K562 (cell line): Measurements from ENCODE around the gene CDH20. TPM values are rescaled to one million over a fixed set of nuclear protein-coding genes. Genes with fewer than 3 reads are reported as not detected.

ENCODE experiments used
- ATAC-seq: fragments of 200-7000 bp; cut with Tn5 transposase; 3 replicates; pipeline ENCODE4 v1.9.1; 2020; ENCODE audit warnings: moderate library complexity
- BruUV-seq: library from RNA; stranded (reverse); fragments of 400-500 nt; replicated peaks from 2 replicates; lab custom pipeline; 2021; lab: Mats Ljungman, UMichigan
- CTCF ChIA-PET: fragments of 300-600 bp; formaldehyde crosslinking; extraction: SDS; loops from one replicate; lab custom pipeline; 2021; ENCODE audit warnings: low intra/inter-chr PET ratio; lab: Yijun Ruan, JAX
- POLR2A ChIA-PET: fragments of 300-600, 350-650 bp; sonication (Branson Sonifier 250); formaldehyde crosslinking; extraction: SDS; loops from one replicate; lab custom pipeline; 2021; ENCODE audit warnings: antibody characterized with exemption, inconsistent platforms; lab: Yijun Ruan, JAX
- DNase-seq, 4 experiments: peaks; one replicate each; pipeline versions ENCODE4 v3.0.0 to v3.0.0-alpha.2; 2011 to 2018; ENCODE audit warnings: low spot score in 3 of 4, mixed read lengths in 3 of 4; ENCODE audit errors: extremely low read depth in 1 of 4
- FAIRE-seq: peaks from 2 replicates; lab custom pipeline; 2011; peaks lifted over from hg19 to GRCh38; lab: Jason Lieb, UNC
- H2AFZ ChIP-seq: 2 replicates; pipeline ENCODE4 v1.6.0; 2011; ENCODE audit warnings: low read depth, low read length, control low read depth, inconsistent platforms
- H3K27ac ChIP-seq: fragments of 200-600 bp; 3 replicates; pipeline ENCODE4 v1.8.0; 2011; ENCODE audit warnings: low read depth, mild to moderate bottlenecking, control low read depth, inconsistent platforms, low read length, moderate library complexity, mixed read lengths; ENCODE audit errors: extremely low read depth
- H3K27me3 ChIP-seq, 2 experiments: fragments of 300-600 bp in 1 of 2; 2 replicates in 1 of 2; 3 replicates in 1 of 2; pipeline versions ENCODE4 v1.6.0 to v1.8.0; 2011; ENCODE audit warnings: inconsistent platforms in 2 of 2, low read length in 2 of 2, mild to moderate bottlenecking in 1 of 2, mixed read lengths in 1 of 2, moderate library complexity in 1 of 2; ENCODE audit not compliant: control insufficient read depth in 2 of 2, insufficient read depth in 2 of 2
- H3K36me3 ChIP-seq: fragments of 300-600 bp; 3 replicates; pipeline ENCODE4 v1.8.0; 2011; ENCODE audit warnings: mild to moderate bottlenecking, low read length, inconsistent platforms; ENCODE audit not compliant: control insufficient read depth, insufficient read depth
- H3K4me1 ChIP-seq, 2 experiments: fragments of 200-600 bp in 1 of 2; replicated peaks in 1 of 2; 2 replicates in 1 of 2; 3 replicates in 1 of 2; pipeline versions ENCODE4 v1.5.1 to v1.8.0; 2011; ENCODE audit warnings: inconsistent platforms in 2 of 2, low read length in 2 of 2, mild to moderate bottlenecking in 1 of 2, mixed read lengths in 1 of 2, moderate library complexity in 1 of 2; ENCODE audit not compliant: control insufficient read depth in 2 of 2, insufficient read depth in 2 of 2
- H3K4me2 ChIP-seq: 2 replicates; pipeline ENCODE4 v1.6.1; 2011; ENCODE audit warnings: low read length, control low read depth, inconsistent platforms, mixed read lengths; ENCODE audit not compliant: insufficient read depth
- H3K4me3 ChIP-seq: fragments of 200-600 bp; sonication (generic), shearing (Covaris generic); 2 replicates; pipeline ENCODE4 v1.5.1; 2016; ENCODE audit warnings: control low read depth, inconsistent platforms
- H3K79me2 ChIP-seq: fragments of 200-600 bp; 3 replicates; pipeline ENCODE4 v1.8.0; 2011; ENCODE audit warnings: low read length, inconsistent platforms; ENCODE audit not compliant: control insufficient read depth, insufficient read depth
- H3K9ac ChIP-seq, 2 experiments: 2 replicates each; pipeline versions ENCODE4 v1.6.0 to v1.6.1; 2011; ENCODE audit warnings: low read depth in 2 of 2, low read length in 2 of 2, control low read depth in 1 of 2, inconsistent platforms in 1 of 2, mild to moderate bottlenecking in 1 of 2, mixed read lengths in 1 of 2; ENCODE audit not compliant: insufficient read depth in 1 of 2
- H3K9me1 ChIP-seq: one replicate; pipeline ENCODE4 v1.6.0; 2011; ENCODE audit warnings: inconsistent platforms, mild to moderate bottlenecking, low read length, moderate library complexity; ENCODE audit not compliant: control insufficient read depth, insufficient read depth
- H3K9me3 ChIP-seq: replicated peaks from 2 replicates; pipeline ENCODE4 v1.5.1; 2011; ENCODE audit warnings: low read depth, low read length, inconsistent platforms; ENCODE audit not compliant: control insufficient read depth, insufficient read depth
- H4K20me1 ChIP-seq: replicated peaks from 2 replicates; pipeline ENCODE4 v1.6.1; 2011; ENCODE audit warnings: low read length, inconsistent platforms, mixed read lengths; ENCODE audit not compliant: control insufficient read depth, insufficient read depth
- CHD7 ChIP-seq: fragments of 200-600 bp; sonication (generic); IDR thresholded peaks from one replicate; pipeline ENCODE4 v1.6.1; 2012; ENCODE audit warnings: mild to moderate bottlenecking, low read depth, low read length, inconsistent platforms
- MLX ChIP-seq, 2 experiments: fragments of 450-650 bp in 1 of 2; sonication (generic) in 1 of 2; formaldehyde crosslinking; conservative IDR thresholded peaks; 2 replicates each; pipeline versions ENCODE4 v1.4.0 to v1.8.1; 2020 to 2022; ENCODE audit warnings: mild to moderate bottlenecking in 1 of 2, missing genetic modification reagents in 1 of 2
- ZNF778 ChIP-seq: fragments of 450-650 bp; formaldehyde crosslinking; IDR thresholded peaks from 2 replicates; pipeline ENCODE4 v1.4.0; 2020; ENCODE audit warnings: mild to moderate bottlenecking, moderate library complexity
- WGBS: fragments of 100-300 bp; shearing (Covaris generic); methylation state at CpG from one replicate; pipeline ENCODE4 v1.1.6; 2016; ENCODE audit warnings: low coverage, mixed read lengths; ENCODE audit not compliant: insufficient coverage; ENCODE audit errors: missing lambda C conversion rate; 5-methylcytosine and 5-hydroxymethylcytosine counted together
- in situ Hi-C: fragments of 300-500 bp; cut with MboI; formaldehyde crosslinking; loops from 4 replicates; pipeline ENCODE4 v1.15.0; 2018; ENCODE audit warnings: inconsistent platforms, mixed read lengths
- intact Hi-C: fragments of 100-400 bp; cut with micrococcal nuclease; formaldehyde crosslinking; loops from 2 replicates; pipeline ENCODE4 v1.14.2; 2022
- polyA plus RNA-seq, 8 experiments: library from polyadenylated mRNA; depleted of rRNA in 4 of 8; stranded (reverse) in 5 of 8; unstranded in 3 of 8; fragments of >200 nt; fragmentation: Nextera tagmentation in 2 of 8; fragmentation: Illumina TruSeq in 1 of 8; extraction: Ambion mirVana in 2 of 8; extraction: Trizol in 1 of 8; gene quantifications; 2 replicates each; pipeline versions ENCODE4 v1.2.1 to v1.2.3, GENCODE V29; 2011 to 2014; ENCODE audit warnings: inconsistent platforms in 1 of 8, missing spikeins in 1 of 8
- total RNA-seq, 7 experiments: library from RNA; depleted of rRNA in 6 of 7; stranded (reverse); fragments of >200 nt in 6 of 7; fragmentation: Illumina TruSeq in 2 of 7; extraction: Trizol in 2 of 7; gene quantifications; 2 replicates each; pipeline versions ENCODE4 v1.2.1 to v1.2.3, GENCODE V29; 2011 to 2021; ENCODE audit warnings: low replicate concordance in 1 of 7

The CDH20 gene
- total and polyA plus RNA-seq, 9 of the 15 experiments (the other 6 are each of a cell fraction or from before 2014, with no cell fraction given) = not detected

- H3K27me3 ChIP-seq = peaks cover 0 to 4% of the 10 kb centered on the region in 2 experiments; a peak in 1 of 5 replicates
- BruUV-seq = no TSS peak
- CTCF ChIA-PET = no interaction called here
- no peak overlapping the region for H3K4me2 ChIP-seq
- no peaks in the 10 kb centered on the region for H3K36me3 ChIP-seq
- peaks cover 0 to 6% of the 10 kb centered on the region in 2 experiments; a peak in 1 of 5 replicates for H3K4me1 ChIP-seq
- no peak overlapping the region for H3K4me3 ChIP-seq
- DNase-seq (no peak), ATAC-seq (no peak), FAIRE-seq (no peak)
- in situ Hi-C loops = no loop called here
- no peaks in the 10 kb centered on the region for H3K79me2 ChIP-seq
- no peaks in the 10 kb centered on the region for H3K9me3 ChIP-seq
- no peak overlapping the region for H3K27ac ChIP-seq
- no peaks in the 10 kb centered on the region for H4K20me1 ChIP-seq
- no peak overlapping the region for H2AFZ ChIP-seq
- WGBS = 0% methylated on average over 3 of the region's 4 CpGs
- H3K9me1 ChIP-seq = no peaks in the 10 kb centered on the region
- intact Hi-C loops = no loop called here
- H3K9ac ChIP-seq = no peak overlapping the region
- no peak for TF ChIP-seq MLX (CRISPR knock-in tag; conservative IDR thresholded peaks at IDR 0.05)
- TF ChIP-seq ZNF778 (CRISPR knock-in tag) = no peak
- no peak for TF ChIP-seq CHD7
- TF ChIP-seq, all 486 proteins: peak for 0
- POLR2A ChIA-PET = no interaction called here
Measured at GRCh38 chr18:61553045-61553659, 219.9 kb downstream of the CDH20 start.
